ENCODE results near the gene GPR132.
"Not testable (repeated sequence)": the region's sequence is repeated elsewhere in the genome, so short reads cannot be mapped to it uniquely, and the experiment has no call there.

DNA sequence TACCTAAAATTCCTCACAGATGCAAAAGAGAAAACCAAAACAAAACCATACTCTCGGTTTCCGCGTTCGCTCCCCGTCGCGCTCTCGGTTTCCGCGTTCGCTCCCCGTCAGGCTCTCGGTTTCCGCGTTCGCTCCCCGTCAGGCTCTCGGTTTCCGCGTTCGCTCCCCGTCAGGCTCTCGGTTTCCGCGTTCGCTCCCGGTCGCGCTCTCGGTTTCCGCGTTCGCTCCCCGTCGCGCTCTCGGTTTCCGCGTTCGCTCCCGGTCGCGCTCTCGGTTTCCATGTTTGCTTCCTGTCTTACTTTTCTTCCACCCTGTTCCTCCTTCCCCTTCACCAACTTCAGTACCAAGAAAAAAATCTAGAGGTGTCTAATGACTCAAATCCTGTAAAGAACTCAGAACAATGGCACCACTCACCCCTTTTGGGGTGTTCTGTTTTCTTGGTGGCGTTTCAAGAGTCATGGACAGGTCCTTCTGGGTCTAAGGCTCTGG lies 31.8 kb downstream of the GPR132 start:
- TF ChIP-seq, protein P1, sequence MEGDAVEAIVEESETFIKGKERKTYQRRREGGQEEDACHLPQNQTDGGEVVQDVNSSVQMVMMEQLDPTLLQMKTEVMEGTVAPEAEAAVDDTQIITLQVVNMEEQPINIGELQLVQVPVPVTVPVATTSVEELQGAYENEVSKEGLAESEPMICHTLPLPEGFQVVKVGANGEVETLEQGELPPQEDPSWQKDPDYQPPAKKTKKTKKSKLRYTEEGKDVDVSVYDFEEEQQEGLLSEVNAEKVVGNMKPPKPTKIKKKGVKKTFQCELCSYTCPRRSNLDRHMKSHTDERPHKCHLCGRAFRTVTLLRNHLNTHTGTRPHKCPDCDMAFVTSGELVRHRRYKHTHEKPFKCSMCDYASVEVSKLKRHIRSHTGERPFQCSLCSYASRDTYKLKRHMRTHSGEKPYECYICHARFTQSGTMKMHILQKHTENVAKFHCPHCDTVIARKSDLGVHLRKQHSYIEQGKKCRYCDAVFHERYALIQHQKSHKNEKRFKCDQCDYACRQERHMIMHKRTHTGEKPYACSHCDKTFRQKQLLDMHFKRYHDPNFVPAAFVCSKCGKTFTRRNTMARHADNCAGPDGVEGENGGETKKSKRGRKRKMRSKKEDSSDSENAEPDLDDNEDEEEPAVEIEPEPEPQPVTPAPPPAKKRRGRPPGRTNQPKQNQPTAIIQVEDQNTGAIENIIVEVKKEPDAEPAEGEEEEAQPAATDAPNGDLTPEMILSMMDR (IDR thresholded peaks at IDR 0.05; ENCODE audit: low read length) = not testable (repeated sequence)
- not testable (repeated sequence) for TF ChIP-seq EZH2 (optimal IDR thresholded peaks at IDR 0.05; ENCODE audit: low read depth, low read length)
